ENCODE measurements around the gene ALKBH7. TPM values are rescaled to one million over a fixed set of nuclear protein-coding genes. Genes with fewer than 3 reads are reported as not detected.

ALKBH7 gene
- polyA plus RNA-seq, 1 of the 3 experiments (the other 2 are of a cell fraction) = 46.0 TPM

- H3K27ac ChIP-seq (ENCODE audit: low read depth in 2 of 2, low read length in 1 of 2) = no peak overlapping the region
- peaks cover 5 to 6% of the 10 kb centered on the region in 2 experiments; a peak in 1 of 4 replicates for H3K4me1 ChIP-seq (ENCODE audit: control insufficient read depth in 1 of 2, insufficient read depth in 2 of 2, low read depth in 1 of 2, low read length in 1 of 2)
- WGBS (ENCODE audit: low lambda C conversion rate) = 94% methylated on average over 16 of the region's 19 CpGs
- H3K9ac ChIP-seq = no peak overlapping the region
- no peaks in the 10 kb centered on the region for H3F3A ChIP-seq (replicated peaks; ENCODE audit: insufficient read depth)
- no peak overlapping the region for H3K4me2 ChIP-seq
- peaks cover 62% of the 10 kb centered on the region for H4K20me1 ChIP-seq (ENCODE audit: insufficient read depth)
- no peak overlapping the region for H2AFZ ChIP-seq (ENCODE audit: low read depth)
- POLR2A ChIA-PET = no interaction called here
- DNase-seq = peak; percentile 11
- no peaks in the 10 kb centered on the region for H3K27me3 ChIP-seq (ENCODE audit: insufficient read depth)
- peaks cover 55% of the 10 kb centered on the region for H3K79me2 ChIP-seq (ENCODE audit: insufficient read depth)
- H3K4me3 ChIP-seq (ENCODE audit: low read depth in 2 of 2, low read length in 1 of 2) = no peak overlapping the region
- no peaks in the 10 kb centered on the region for H3K9me3 ChIP-seq
- CTCF ChIA-PET = interaction anchor here (1.5 kb wide), 1 partner anchor 98 kb away, joined by 3 read pairs; no protein-coding TSS in a partner anchor
- H3K36me3 ChIP-seq (replicated peaks in 1 of 2; ENCODE audit: control insufficient read depth in 1 of 2, insufficient read depth in 2 of 2, low read length in 1 of 2) = peaks cover 27 to 84% of the 10 kb centered on the region in 2 experiments
- TF ChIP-seq CTCF (IDR thresholded peaks at IDR 0.05) (no peak), ELF1 (IDR thresholded peaks at IDR 0.05) (no peak), EP300 (IDR thresholded peaks at IDR 0.05; ENCODE audit: borderline replicate concordance in 1 of 2, low read depth in 1 of 2, low read length in 1 of 2) (no peak), YY1 (IDR thresholded peaks at IDR 0.05; ENCODE audit: low read depth) (no peak), MEF2A (IDR thresholded peaks at IDR 0.05; ENCODE audit: borderline replicate concordance, low read depth) (no peak), GATA2 (CRISPR knock-in tag; IDR thresholded peaks at IDR 0.05) (no peak), USF2 (IDR thresholded peaks at IDR 0.05; ENCODE audit: borderline replicate concordance, low read depth, low read length) (no peak), FOXJ3 (CRISPR knock-in tag; IDR thresholded peaks at IDR 0.05) (no peak), MAX (IDR thresholded peaks at IDR 0.05; ENCODE audit: low read depth) (no peak)
- no peaks in the 10 kb centered on the region for H3K9me2 ChIP-seq
Measured at GRCh38 chr19:6418562-6418932, 46.0 kb downstream of the ALKBH7 start.

- H3K4me2 ChIP-seq = peak overlapping the region; percentile 98; the same call in 1 of the 2 replicates
- H3K9me2 ChIP-seq = no peaks in the 10 kb centered on the region
- peaks cover 67% of the 10 kb centered on the region for H4K20me1 ChIP-seq (ENCODE audit: insufficient read depth)
- H3K27me3 ChIP-seq (ENCODE audit: insufficient read depth) = no peaks in the 10 kb centered on the region
- peaks cover 61% of the 10 kb centered on the region for H3K79me2 ChIP-seq (ENCODE audit: insufficient read depth)
- H3K27ac ChIP-seq (ENCODE audit: low read depth in 2 of 2, low read length in 1 of 2) = no peak overlapping the region
- H2AFZ ChIP-seq (ENCODE audit: low read depth) = no peak overlapping the region
- DNase-seq = peak; percentile 6
- CTCF ChIA-PET = interaction anchor here (4.0 kb wide), 1 partner anchor 10 kb away, joined by 16 read pairs; no protein-coding TSS in a partner anchor
- H3K9me3 ChIP-seq = no peaks in the 10 kb centered on the region
- H3K4me1 ChIP-seq (ENCODE audit: control insufficient read depth in 1 of 2, insufficient read depth in 2 of 2, low read depth in 1 of 2, low read length in 1 of 2) = peaks cover 10 to 15% of the 10 kb centered on the region in 2 experiments; a peak in 2 of 4 replicates
- 0 out of 2 replicates have a peak overlapping the region, but pooled peaks have one; percentile 93 for H3K9ac ChIP-seq
- H3F3A ChIP-seq (replicated peaks; ENCODE audit: insufficient read depth) = peaks cover 6% of the 10 kb centered on the region
- WGBS (ENCODE audit: low lambda C conversion rate) = 90% methylated on average over 10 of the region's 20 CpGs
- no peak overlapping the region for H3K4me3 ChIP-seq (ENCODE audit: low read depth in 2 of 2, low read length in 1 of 2)
- peaks cover 23 to 60% of the 10 kb centered on the region in 2 experiments for H3K36me3 ChIP-seq (replicated peaks in 1 of 2; ENCODE audit: control insufficient read depth in 1 of 2, insufficient read depth in 2 of 2, low read length in 1 of 2)
- POLR2A ChIA-PET = no interaction called here
- TF ChIP-seq CTCF (IDR thresholded peaks at IDR 0.05) = no peak
- no peak for TF ChIP-seq SIN3A (IDR thresholded peaks at IDR 0.05; ENCODE audit: borderline replicate concordance, low read depth, low read length)
- no peak for TF ChIP-seq RFX5 (IDR thresholded peaks at IDR 0.05; ENCODE audit: low read length)
- TF ChIP-seq RAD21 (IDR thresholded peaks at IDR 0.05; ENCODE audit: low read length) = no peak
- TF ChIP-seq TEAD4 (IDR thresholded peaks at IDR 0.05; ENCODE audit: borderline replicate concordance, insufficient read depth) = no peak
- no peak for TF ChIP-seq SMC3 (IDR thresholded peaks at IDR 0.05; ENCODE audit: low read depth, low read length)
- no peak for TF ChIP-seq TAF1 (IDR thresholded peaks at IDR 0.05; ENCODE audit: borderline replicate concordance, low read depth, low read length)
- TF ChIP-seq USF1 (IDR thresholded peaks at IDR 0.05; ENCODE audit: borderline replicate concordance, low read depth) = no peak
- no peak for TF ChIP-seq GABPA (IDR thresholded peaks at IDR 0.05; ENCODE audit: low read depth)
- no peak for TF ChIP-seq PBX3 (IDR thresholded peaks at IDR 0.05)
- TF ChIP-seq YY1 (IDR thresholded peaks at IDR 0.05; ENCODE audit: low read depth) = no peak
- TF ChIP-seq FOXJ3 (CRISPR knock-in tag; IDR thresholded peaks at IDR 0.05) = no peak
Measured at GRCh38 chr19:6421075-6422014, 48.8 kb downstream of the ALKBH7 start.
